IMR-90 (cell line): Measurements from ENCODE around the gene FTO.
A peak's percentile ranks its signal among the peaks of the same experiment; 100 is the strongest.

Experiments
- BHLHE40 ChIP-seq: fragments of 150-350 bp; IDR thresholded peaks from 2 replicates; pipeline ENCODE4 v1.6.1; 2016; ENCODE audit warnings: mild to moderate bottlenecking, low read depth, low read length
- CEBPB ChIP-seq: IDR thresholded peaks from 2 replicates; pipeline ENCODE4 v1.6.1; 2012; ENCODE audit warnings: low read depth, low read length, improper control_type of control experiment
- CHD1 ChIP-seq: IDR thresholded peaks from 2 replicates; pipeline ENCODE4 v1.6.1; 2012; ENCODE audit warnings: low read depth, low read length, improper control_type of control experiment
- FOS ChIP-seq: fragments of 150-350 bp; IDR thresholded peaks from 2 replicates; pipeline ENCODE4 v1.6.1; 2016; ENCODE audit warnings: low read depth, low read length
- MAZ ChIP-seq: IDR thresholded peaks from 2 replicates; pipeline ENCODE4 v1.6.1; 2012; ENCODE audit warnings: low read depth, mild to moderate bottlenecking, low read length, improper control_type of control experiment, moderate library complexity, borderline replicate concordance
- MXI1 ChIP-seq: IDR thresholded peaks from 2 replicates; pipeline ENCODE4 v1.6.1; 2012; ENCODE audit warnings: low read depth, mild to moderate bottlenecking, low read length, moderate library complexity, borderline replicate concordance
- POLR2A ChIP-seq: IDR thresholded peaks from 2 replicates; pipeline ENCODE4 v1.6.1; 2012; ENCODE audit warnings: mild to moderate bottlenecking, low read depth, low read length
- RAD21 ChIP-seq: IDR thresholded peaks from 2 replicates; pipeline ENCODE4 v1.6.1; 2012; ENCODE audit warnings: low read length, improper control_type of control experiment
- RCOR1 ChIP-seq: IDR thresholded peaks from 2 replicates; pipeline ENCODE4 v1.6.1; 2012; ENCODE audit warnings: mild to moderate bottlenecking, low read length, improper control_type of control experiment; ENCODE audit not compliant: insufficient replicate concordance
- SMC3 ChIP-seq: fragments of 150-350 bp; IDR thresholded peaks from 2 replicates; pipeline ENCODE4 v1.6.1; 2016; ENCODE audit warnings: low read depth, mild to moderate bottlenecking, antibody characterized with exemption, low read length, moderate library complexity
- TF ChIP-seq, protein P1 (sequence below): conservative IDR thresholded peaks from 2 replicates; pipeline ENCODE4 v1.5.1; 2012; ENCODE audit warnings: mild to moderate bottlenecking, low read depth, low read length, improper control_type of control experiment
- TF ChIP-seq, protein P2 (sequence below): fragments of 150-350 bp; IDR thresholded peaks from 2 replicates; pipeline ENCODE4 v1.6.1; 2016; ENCODE audit warnings: low read depth, mild to moderate bottlenecking, low read length, moderate library complexity, borderline replicate concordance
- TF ChIP-seq, protein P3 (sequence below): fragments of 150-350 bp; IDR thresholded peaks from 2 replicates; pipeline ENCODE4 v1.6.1; 2017; ENCODE audit warnings: mild to moderate bottlenecking, antibody characterized with exemption, low read length, low read depth

DNA sequence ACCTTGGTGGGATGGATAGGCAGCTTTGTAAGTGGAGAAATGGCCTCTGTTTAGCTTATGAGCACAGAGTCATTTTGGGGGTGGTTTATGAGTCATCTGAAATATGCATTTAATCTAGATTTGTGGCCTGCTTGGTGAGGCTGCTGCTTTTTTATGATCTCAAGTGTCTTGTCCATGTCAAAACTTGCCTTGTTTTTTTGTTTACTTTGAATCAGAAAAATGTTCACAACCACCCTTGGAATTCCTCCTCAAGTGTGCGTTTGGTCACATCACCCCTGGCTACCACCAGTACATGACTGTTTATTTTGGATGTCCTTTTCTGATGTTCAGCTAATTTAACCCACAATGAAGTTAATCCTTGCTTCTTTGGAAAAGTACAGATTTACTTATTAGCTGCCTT, 64.6 kb downstream of the FTO start:
- TF ChIP-seq MAZ (no peak), POLR2A (no peak), MXI1 (no peak), CEBPB (no peak), CHD1 (no peak), FOS (peak; percentile 91), RCOR1 (no peak), RAD21 (no peak), SMC3 (no peak), BHLHE40 (peak; percentile 75)
- TF ChIP-seq, protein P1, sequence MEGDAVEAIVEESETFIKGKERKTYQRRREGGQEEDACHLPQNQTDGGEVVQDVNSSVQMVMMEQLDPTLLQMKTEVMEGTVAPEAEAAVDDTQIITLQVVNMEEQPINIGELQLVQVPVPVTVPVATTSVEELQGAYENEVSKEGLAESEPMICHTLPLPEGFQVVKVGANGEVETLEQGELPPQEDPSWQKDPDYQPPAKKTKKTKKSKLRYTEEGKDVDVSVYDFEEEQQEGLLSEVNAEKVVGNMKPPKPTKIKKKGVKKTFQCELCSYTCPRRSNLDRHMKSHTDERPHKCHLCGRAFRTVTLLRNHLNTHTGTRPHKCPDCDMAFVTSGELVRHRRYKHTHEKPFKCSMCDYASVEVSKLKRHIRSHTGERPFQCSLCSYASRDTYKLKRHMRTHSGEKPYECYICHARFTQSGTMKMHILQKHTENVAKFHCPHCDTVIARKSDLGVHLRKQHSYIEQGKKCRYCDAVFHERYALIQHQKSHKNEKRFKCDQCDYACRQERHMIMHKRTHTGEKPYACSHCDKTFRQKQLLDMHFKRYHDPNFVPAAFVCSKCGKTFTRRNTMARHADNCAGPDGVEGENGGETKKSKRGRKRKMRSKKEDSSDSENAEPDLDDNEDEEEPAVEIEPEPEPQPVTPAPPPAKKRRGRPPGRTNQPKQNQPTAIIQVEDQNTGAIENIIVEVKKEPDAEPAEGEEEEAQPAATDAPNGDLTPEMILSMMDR = no peak
- TF ChIP-seq, protein P2, sequence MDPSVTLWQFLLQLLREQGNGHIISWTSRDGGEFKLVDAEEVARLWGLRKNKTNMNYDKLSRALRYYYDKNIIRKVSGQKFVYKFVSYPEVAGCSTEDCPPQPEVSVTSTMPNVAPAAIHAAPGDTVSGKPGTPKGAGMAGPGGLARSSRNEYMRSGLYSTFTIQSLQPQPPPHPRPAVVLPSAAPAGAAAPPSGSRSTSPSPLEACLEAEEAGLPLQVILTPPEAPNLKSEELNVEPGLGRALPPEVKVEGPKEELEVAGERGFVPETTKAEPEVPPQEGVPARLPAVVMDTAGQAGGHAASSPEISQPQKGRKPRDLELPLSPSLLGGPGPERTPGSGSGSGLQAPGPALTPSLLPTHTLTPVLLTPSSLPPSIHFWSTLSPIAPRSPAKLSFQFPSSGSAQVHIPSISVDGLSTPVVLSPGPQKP = no peak
- TF ChIP-seq, protein P3, sequence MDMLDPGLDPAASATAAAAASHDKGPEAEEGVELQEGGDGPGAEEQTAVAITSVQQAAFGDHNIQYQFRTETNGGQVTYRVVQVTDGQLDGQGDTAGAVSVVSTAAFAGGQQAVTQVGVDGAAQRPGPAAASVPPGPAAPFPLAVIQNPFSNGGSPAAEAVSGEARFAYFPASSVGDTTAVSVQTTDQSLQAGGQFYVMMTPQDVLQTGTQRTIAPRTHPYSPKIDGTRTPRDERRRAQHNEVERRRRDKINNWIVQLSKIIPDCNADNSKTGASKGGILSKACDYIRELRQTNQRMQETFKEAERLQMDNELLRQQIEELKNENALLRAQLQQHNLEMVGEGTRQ = no peak
